Neural cell (in vitro differentiated cells): ENCODE measurements around the gene CYP8B1.

Experiments
- MXI1 ChIP-seq: fragments of 450-650 bp; conservative IDR thresholded peaks from 2 replicates; pipeline ENCODE4 v1.6.1; 2014; ENCODE audit warnings: antibody characterized with exemption, mild to moderate bottlenecking; ENCODE audit not compliant: poor library complexity, severe bottlenecking
- POLR2AphosphoS5 ChIP-seq: IDR thresholded peaks from 2 replicates; pipeline ENCODE4 v1.6.1; 2012
- SMC3 ChIP-seq: fragments of 450-650 bp; conservative IDR thresholded peaks from 2 replicates; pipeline ENCODE4 v1.6.1; 2014; ENCODE audit warnings: antibody characterized with exemption, mild to moderate bottlenecking, moderate library complexity; ENCODE audit not compliant: poor library complexity
- TF ChIP-seq, protein P1 (sequence below): fragments of 450-650 bp; IDR thresholded peaks from 2 replicates; pipeline ENCODE4 v1.5.1; 2014; ENCODE audit warnings: antibody characterized with exemption, mild to moderate bottlenecking, moderate library complexity; ENCODE audit not compliant: poor library complexity, severe bottlenecking
- TF ChIP-seq, protein P2 (sequence below): IDR thresholded peaks from 2 replicates; pipeline ENCODE4 v1.6.1; 2012; ENCODE audit warnings: borderline replicate concordance

DNA sequence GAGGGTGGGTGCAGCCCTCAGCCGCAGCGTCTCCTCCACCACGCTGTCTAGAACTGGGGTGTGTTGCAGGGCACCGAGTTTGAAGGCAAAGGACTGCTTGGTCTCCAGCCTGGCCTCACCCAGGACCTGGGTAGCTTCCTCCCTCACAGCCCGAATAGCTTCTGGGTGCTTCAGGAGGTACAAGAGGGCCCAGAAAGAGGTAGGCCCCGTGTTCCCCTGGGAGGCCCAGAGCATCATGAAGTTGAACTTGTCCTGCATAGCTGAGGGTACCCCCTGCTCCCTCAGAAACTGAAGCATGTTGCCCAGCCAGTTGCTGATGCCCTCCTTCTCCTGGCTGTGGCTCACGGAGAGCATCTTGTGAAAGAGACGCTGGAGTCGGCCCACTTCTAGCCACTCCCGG, 930 bp downstream of the CYP8B1 start:
- TF ChIP-seq, protein P1, sequence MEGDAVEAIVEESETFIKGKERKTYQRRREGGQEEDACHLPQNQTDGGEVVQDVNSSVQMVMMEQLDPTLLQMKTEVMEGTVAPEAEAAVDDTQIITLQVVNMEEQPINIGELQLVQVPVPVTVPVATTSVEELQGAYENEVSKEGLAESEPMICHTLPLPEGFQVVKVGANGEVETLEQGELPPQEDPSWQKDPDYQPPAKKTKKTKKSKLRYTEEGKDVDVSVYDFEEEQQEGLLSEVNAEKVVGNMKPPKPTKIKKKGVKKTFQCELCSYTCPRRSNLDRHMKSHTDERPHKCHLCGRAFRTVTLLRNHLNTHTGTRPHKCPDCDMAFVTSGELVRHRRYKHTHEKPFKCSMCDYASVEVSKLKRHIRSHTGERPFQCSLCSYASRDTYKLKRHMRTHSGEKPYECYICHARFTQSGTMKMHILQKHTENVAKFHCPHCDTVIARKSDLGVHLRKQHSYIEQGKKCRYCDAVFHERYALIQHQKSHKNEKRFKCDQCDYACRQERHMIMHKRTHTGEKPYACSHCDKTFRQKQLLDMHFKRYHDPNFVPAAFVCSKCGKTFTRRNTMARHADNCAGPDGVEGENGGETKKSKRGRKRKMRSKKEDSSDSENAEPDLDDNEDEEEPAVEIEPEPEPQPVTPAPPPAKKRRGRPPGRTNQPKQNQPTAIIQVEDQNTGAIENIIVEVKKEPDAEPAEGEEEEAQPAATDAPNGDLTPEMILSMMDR, result no peak
- TF ChIP-seq SMC3 (no peak), MXI1 (no peak), POLR2AphosphoS5 (no peak)
- TF ChIP-seq, protein P2, sequence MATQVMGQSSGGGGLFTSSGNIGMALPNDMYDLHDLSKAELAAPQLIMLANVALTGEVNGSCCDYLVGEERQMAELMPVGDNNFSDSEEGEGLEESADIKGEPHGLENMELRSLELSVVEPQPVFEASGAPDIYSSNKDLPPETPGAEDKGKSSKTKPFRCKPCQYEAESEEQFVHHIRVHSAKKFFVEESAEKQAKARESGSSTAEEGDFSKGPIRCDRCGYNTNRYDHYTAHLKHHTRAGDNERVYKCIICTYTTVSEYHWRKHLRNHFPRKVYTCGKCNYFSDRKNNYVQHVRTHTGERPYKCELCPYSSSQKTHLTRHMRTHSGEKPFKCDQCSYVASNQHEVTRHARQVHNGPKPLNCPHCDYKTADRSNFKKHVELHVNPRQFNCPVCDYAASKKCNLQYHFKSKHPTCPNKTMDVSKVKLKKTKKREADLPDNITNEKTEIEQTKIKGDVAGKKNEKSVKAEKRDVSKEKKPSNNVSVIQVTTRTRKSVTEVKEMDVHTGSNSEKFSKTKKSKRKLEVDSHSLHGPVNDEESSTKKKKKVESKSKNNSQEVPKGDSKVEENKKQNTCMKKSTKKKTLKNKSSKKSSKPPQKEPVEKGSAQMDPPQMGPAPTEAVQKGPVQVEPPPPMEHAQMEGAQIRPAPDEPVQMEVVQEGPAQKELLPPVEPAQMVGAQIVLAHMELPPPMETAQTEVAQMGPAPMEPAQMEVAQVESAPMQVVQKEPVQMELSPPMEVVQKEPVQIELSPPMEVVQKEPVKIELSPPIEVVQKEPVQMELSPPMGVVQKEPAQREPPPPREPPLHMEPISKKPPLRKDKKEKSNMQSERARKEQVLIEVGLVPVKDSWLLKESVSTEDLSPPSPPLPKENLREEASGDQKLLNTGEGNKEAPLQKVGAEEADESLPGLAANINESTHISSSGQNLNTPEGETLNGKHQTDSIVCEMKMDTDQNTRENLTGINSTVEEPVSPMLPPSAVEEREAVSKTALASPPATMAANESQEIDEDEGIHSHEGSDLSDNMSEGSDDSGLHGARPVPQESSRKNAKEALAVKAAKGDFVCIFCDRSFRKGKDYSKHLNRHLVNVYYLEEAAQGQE, result no peak
